ENCODE measurements around the gene WAS.
"Not testable (repeated sequence)": the region's sequence is repeated elsewhere in the genome, so short reads cannot be mapped to it uniquely, and the experiment has no call there.

WAS gene

DNA sequence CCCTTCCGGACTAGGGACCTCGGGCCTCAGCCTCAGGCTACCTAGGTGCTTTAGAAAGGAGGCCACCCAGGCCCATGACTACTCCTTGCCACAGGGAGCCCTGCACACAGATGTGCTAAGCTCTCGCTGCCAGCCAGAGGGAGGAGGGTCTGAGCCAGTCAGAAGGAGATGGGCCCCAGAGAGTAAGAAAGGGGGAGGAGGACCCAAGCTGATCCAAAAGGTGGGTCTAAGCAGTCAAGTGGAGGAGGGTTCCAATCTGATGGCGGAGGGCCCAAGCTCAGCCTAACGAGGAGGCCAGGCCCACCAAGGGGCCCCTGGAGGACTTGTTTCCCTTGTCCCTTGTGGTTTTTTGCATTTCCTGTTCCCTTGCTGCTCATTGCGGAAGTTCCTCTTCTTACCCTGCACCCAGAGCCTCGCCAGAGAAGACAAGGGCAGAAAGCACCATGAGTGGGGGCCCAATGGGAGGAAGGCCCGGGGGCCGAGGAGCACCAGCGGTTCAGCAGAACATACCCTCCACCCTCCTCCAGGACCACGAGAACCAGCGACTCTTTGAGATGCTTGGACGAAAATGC, at the start of gene WAS:
Gene WAS, plus strand, starts transcription at position 389 of the 572 bp plus-strand sequence. Its CDS starts 55 bp downstream, at position 444.
- Histone ChIP-seq H3K27me3 (ENCODE audit: control insufficient read depth, insufficient read depth, low read length) (no peaks in the 10 kb centered on the region), H3K4me1 (ENCODE audit: control insufficient read depth, low read depth, low read length) (no peaks in the 10 kb centered on the region), H3K27ac (ENCODE audit: low read length) (no peak within 1 kb of the TSS), H3K4me3 (ENCODE audit: low read length) (no peak within 1 kb of the TSS), H3K9ac (ENCODE audit: low read length) (no peak within 1 kb of the TSS), H3K36me3 (ENCODE audit: control insufficient read depth, low read depth, low read length) (no peaks in the 10 kb centered on the region), H3K9me3 (ENCODE audit: control insufficient read depth, low read depth, low read length) (peaks cover 12% of the 10 kb centered on the region)

DNA sequence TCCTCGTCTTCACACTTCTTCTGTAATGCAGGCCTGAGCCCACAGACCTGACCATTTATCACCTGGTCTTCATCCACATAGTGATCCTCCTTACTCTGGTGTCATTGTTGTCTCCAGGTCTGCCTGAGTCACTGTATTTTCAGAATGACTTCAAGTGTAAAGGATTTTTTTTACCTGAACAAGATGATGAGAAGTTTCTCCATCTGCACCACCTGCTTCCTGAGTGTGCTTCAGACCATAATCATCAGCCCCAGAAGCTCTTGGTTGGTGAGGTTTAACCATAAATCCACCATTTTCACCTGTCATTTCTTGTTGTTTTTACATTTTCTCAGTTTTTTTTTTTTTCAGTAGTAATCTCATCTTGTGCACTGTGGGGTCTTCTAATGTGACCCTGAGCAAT, 47.3 kb upstream of the WAS start:
- Histone ChIP-seq H3K36me3 (ENCODE audit: control insufficient read depth, low read depth, low read length) (no peaks in the 10 kb centered on the region), H3K4me3 (ENCODE audit: low read length) (no peak overlapping the region), H3K27me3 (ENCODE audit: control insufficient read depth, insufficient read depth, low read length) (no peaks in the 10 kb centered on the region), H3K4me1 (ENCODE audit: control insufficient read depth, low read depth, low read length) (no peaks in the 10 kb centered on the region), H3K9ac (ENCODE audit: low read length) (no peak overlapping the region), H3K9me3 (ENCODE audit: control insufficient read depth, low read depth, low read length) (peaks cover 4% of the 10 kb centered on the region), H3K27ac (ENCODE audit: low read length) (no peak overlapping the region)

DNA sequence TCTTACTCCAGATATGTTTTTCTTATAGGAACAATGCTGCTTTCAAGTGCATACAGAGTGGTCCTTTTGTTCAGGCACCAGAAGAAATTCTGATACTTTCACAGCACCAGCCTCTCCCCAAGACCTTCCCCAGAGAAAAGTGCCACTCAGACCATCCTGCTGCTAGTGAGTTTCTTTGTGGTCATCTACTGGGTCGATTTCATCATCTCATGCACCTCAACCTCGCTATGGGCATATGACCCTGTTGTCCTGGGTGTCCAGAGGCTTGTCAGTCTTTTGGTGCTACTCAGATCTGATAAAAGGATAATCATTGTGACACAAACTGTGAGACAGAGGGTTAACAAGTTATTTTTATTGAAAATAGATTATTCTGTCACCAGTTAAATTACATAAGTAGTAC, 46.8 kb upstream of the WAS start:
- H3K27ac ChIP-seq (ENCODE audit: low read length) = no peak overlapping the region
- no peaks in the 10 kb centered on the region for H3K36me3 ChIP-seq (ENCODE audit: control insufficient read depth, low read depth, low read length)
- no peaks in the 10 kb centered on the region for H3K4me1 ChIP-seq (ENCODE audit: control insufficient read depth, low read depth, low read length)
- no peaks in the 10 kb centered on the region for H3K27me3 ChIP-seq (ENCODE audit: control insufficient read depth, insufficient read depth, low read length)
- no peak overlapping the region for H3K9ac ChIP-seq (ENCODE audit: low read length)
- peaks cover 4% of the 10 kb centered on the region for H3K9me3 ChIP-seq (ENCODE audit: control insufficient read depth, low read depth, low read length)
- no peak overlapping the region for H3K4me3 ChIP-seq (ENCODE audit: low read length)

DNA sequence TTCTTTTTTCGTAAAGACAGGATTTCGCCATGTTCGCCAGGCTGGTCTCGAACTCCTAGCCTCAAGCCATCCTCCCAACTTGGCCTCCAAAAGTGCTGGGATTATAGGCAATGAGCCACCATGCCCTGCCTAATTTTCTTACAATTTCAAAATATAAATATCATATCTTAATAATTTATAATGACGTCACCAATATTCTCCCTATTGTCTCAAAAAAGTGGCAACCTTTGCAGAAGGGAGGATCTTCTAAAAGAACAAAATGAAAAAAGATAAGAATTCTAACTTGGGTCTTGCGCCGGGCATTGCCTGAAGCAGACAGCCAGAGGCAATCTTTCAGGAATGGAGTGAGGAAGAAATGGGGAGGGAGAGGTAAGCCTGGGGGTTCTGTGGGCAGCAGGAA, 37.9 kb upstream of the WAS start:
- H3K27me3 ChIP-seq (ENCODE audit: control insufficient read depth, insufficient read depth, low read length) = no peaks in the 10 kb centered on the region
- no peak overlapping the region for H3K4me3 ChIP-seq (ENCODE audit: low read length)
- no peaks in the 10 kb centered on the region for H3K36me3 ChIP-seq (ENCODE audit: control insufficient read depth, low read depth, low read length)
- H3K27ac ChIP-seq (ENCODE audit: low read length) = no peak overlapping the region
- H3K9me3 ChIP-seq (ENCODE audit: control insufficient read depth, low read depth, low read length) = peaks cover 12% of the 10 kb centered on the region
- H3K4me1 ChIP-seq (ENCODE audit: control insufficient read depth, low read depth, low read length) = peaks cover 5% of the 10 kb centered on the region
- H3K9ac ChIP-seq (ENCODE audit: low read length) = no peak overlapping the region

DNA sequence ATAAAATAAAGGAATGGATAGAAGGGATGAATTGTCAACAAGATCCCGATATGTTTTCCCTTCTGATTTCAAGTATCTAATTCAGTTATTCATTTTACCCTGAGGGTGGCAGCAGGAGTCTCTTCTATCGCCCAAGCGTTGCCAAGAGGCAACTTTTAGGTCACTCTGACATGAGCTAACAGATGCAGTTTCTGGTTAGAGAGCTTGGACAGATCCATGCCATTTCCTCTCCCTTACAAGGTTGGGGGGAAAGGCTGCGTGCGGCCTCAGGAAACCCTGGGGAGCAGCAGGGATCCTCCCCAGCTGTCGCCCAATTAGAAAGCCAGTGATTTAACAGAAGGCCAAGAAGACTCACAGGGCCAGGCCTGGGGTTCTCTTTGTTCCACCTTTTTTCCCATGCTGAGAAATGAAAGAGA, 35.3 kb upstream of the WAS start:
- Histone ChIP-seq H3K4me3 (ENCODE audit: low read length) (peak overlapping the region; percentile 31), H3K9me3 (ENCODE audit: control insufficient read depth, low read depth, low read length) (peaks cover 20% of the 10 kb centered on the region), H3K27me3 (ENCODE audit: control insufficient read depth, insufficient read depth, low read length) (no peaks in the 10 kb centered on the region), H3K4me1 (ENCODE audit: control insufficient read depth, low read depth, low read length) (peaks cover 5% of the 10 kb centered on the region), H3K27ac (ENCODE audit: low read length) (peak overlapping the region; percentile 53), H3K36me3 (ENCODE audit: control insufficient read depth, low read depth, low read length) (no peaks in the 10 kb centered on the region), H3K9ac (ENCODE audit: low read length) (no peak overlapping the region)

DNA sequence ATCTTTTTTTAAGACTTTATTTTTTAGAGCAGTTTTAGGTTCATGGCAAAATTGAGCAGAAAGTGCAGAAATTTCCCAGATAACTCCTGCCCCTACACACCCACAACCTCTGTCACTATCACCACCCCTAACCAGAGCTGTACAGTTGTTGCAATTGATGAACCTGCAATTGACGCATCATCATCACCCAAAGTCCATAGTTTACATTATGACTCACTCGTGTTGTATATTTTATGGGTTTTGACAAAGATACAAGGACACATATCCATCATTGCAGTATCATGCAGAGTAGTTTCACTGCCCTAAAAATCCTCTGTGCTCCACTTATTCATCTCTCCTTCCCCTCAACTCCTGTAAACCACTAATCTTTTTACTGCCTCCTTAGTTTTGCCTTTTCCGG, 34.5 kb upstream of the WAS start:
- peaks cover 5% of the 10 kb centered on the region for H3K4me1 ChIP-seq (ENCODE audit: control insufficient read depth, low read depth, low read length)
- no peaks in the 10 kb centered on the region for H3K36me3 ChIP-seq (ENCODE audit: control insufficient read depth, low read depth, low read length)
- H3K4me3 ChIP-seq (ENCODE audit: low read length) = no peak overlapping the region
- H3K27me3 ChIP-seq (ENCODE audit: control insufficient read depth, insufficient read depth, low read length) = no peaks in the 10 kb centered on the region
- peak overlapping the region; percentile 12 for H3K9ac ChIP-seq (ENCODE audit: low read length)
- no peak overlapping the region for H3K27ac ChIP-seq (ENCODE audit: low read length)
- H3K9me3 ChIP-seq (ENCODE audit: control insufficient read depth, low read depth, low read length) = peaks cover 16% of the 10 kb centered on the region

DNA sequence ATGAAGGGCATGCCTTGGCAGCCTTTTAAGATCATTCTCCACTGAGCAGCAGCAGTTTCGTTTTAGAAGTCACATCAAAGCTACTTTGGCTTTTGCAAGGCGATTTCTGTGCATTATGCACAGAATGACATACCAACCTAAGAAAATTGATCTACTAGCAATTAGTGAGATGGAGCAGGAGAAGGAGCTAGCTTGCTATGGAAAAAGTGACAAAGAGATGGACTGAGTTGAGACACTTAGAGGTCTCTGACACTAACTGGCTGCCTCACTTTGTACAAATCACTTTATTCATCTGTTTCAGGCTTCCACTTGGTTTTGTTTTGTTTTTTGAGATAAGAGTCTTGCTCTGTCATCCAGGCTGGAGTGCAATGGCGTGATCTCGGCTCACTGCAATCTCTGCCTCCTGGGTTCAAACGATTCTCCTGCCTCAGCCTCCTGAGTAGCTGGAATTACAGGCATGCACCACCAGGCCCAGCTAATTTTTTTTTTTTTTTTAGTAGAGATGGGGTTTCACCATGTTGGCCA, 31.5 kb upstream of the WAS start:
- not testable (repeated sequence) for H3K36me3 ChIP-seq (ENCODE audit: control insufficient read depth, low read depth, low read length); H3K27me3 ChIP-seq (ENCODE audit: control insufficient read depth, insufficient read depth, low read length); H3K27ac ChIP-seq (ENCODE audit: low read length); H3K9ac ChIP-seq (ENCODE audit: low read length); H3K4me1 ChIP-seq (ENCODE audit: control insufficient read depth, low read depth, low read length); H3K4me3 ChIP-seq (ENCODE audit: low read length)
- peaks cover 13% of the 10 kb centered on the region for H3K9me3 ChIP-seq (ENCODE audit: control insufficient read depth, low read depth, low read length)

DNA sequence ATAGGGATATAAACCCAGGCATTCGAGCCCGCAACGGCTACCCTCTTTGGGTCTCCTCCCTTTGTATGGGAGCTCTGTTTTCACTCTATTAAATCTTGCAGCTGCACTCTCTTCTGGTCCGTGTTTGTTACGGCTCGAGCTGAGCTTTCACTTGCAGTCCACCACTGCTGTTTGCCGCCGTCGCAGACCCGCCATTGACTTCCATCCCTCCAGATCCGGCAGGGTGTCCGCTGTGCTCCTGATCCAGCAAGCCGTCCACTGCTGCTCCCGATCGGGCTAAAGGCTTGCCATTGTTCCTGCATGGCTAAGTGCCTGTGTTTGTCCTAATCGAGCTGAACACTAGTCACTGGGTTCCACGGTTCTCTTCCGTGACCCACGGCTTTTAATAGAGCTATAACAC, 28.9 kb upstream of the WAS start:
- not testable (repeated sequence) for H3K27me3 ChIP-seq (ENCODE audit: control insufficient read depth, insufficient read depth, low read length); H3K9ac ChIP-seq (ENCODE audit: low read length); H3K4me1 ChIP-seq (ENCODE audit: control insufficient read depth, low read depth, low read length); H3K27ac ChIP-seq (ENCODE audit: low read length); H3K4me3 ChIP-seq (ENCODE audit: low read length); H3K9me3 ChIP-seq (ENCODE audit: control insufficient read depth, low read depth, low read length); H3K36me3 ChIP-seq (ENCODE audit: control insufficient read depth, low read depth, low read length)

DNA sequence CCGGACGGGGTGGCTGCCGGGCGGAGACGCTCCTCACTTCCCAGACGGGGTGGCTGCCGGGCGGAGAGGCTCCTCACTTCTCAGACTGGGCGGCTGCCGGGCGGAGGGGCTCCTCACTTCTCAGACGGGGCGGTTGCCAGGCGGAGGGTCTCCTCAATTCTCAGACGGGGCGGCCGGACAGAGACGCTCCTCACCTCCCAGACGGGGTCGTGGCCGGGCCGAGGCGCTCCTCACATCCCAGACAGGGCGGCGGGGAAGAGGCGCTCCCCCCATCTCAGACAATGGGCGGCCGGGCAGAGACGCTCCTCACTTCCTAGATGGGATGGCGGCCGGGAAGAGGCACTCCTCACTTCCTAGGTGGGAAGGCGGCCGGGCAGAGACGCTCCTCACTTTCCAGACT, 23.9 kb upstream of the WAS start:
- not testable (repeated sequence) for H3K27ac ChIP-seq (ENCODE audit: low read length); H3K36me3 ChIP-seq (ENCODE audit: control insufficient read depth, low read depth, low read length)

DNA sequence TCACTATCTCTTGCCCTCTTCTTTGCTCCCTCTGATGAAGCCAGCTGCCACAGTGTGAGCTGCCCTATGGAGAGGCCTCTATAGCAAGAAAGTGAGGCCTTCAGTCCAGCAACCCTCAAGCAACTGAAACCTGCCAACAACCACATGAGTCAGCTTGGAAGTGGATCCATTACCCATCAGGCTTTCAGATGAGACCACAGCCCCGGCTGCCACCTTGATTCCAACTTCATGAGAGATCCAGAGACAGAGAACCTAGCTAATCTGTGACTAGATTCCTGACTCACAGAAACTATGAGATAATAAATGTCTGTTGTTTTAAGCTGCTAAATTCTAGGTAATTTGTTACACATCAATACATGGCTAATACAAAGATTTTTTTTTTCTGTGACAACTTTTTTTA, 20.4 kb upstream of the WAS start:
- Histone ChIP-seq H3K4me3 (ENCODE audit: low read length) (no peak overlapping the region), H3K9ac (ENCODE audit: low read length) (no peak overlapping the region), H3K27me3 (ENCODE audit: control insufficient read depth, insufficient read depth, low read length) (no peaks in the 10 kb centered on the region), H3K9me3 (ENCODE audit: control insufficient read depth, low read depth, low read length) (peaks cover 3% of the 10 kb centered on the region), H3K27ac (ENCODE audit: low read length) (no peak overlapping the region), H3K4me1 (ENCODE audit: control insufficient read depth, low read depth, low read length) (no peaks in the 10 kb centered on the region), H3K36me3 (ENCODE audit: control insufficient read depth, low read depth, low read length) (no peaks in the 10 kb centered on the region)

More for the DNA sequence above, 23.9 kb upstream of the WAS start:
- not testable (repeated sequence) for H3K4me1 ChIP-seq (ENCODE audit: control insufficient read depth, low read depth, low read length); H3K9ac ChIP-seq (ENCODE audit: low read length); H3K4me3 ChIP-seq (ENCODE audit: low read length); H3K9me3 ChIP-seq (ENCODE audit: control insufficient read depth, low read depth, low read length); H3K27me3 ChIP-seq (ENCODE audit: control insufficient read depth, insufficient read depth, low read length)

DNA sequence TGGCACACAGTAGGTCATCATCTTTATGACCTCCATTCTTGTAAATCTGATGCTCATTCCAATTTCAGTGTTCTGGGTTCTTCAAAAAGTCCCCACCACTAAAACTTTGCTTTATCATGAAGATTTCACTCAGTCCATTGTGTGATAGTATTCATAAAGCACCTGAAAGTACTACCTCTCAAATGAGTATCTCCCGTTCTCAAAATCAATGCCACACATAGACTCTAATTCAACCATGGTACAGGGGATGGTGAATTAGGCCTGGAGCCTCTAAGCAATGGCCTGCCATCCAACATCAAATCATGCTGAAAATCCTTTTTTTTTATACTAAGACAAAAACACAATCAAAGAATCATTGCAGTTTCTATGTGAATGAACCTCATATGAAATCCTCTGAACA, 19.4 kb upstream of the WAS start:
- H3K36me3 ChIP-seq (ENCODE audit: control insufficient read depth, low read depth, low read length) = no peaks in the 10 kb centered on the region
- no peak overlapping the region for H3K9ac ChIP-seq (ENCODE audit: low read length)
- no peak overlapping the region for H3K4me3 ChIP-seq (ENCODE audit: low read length)
- no peaks in the 10 kb centered on the region for H3K4me1 ChIP-seq (ENCODE audit: control insufficient read depth, low read depth, low read length)
- no peaks in the 10 kb centered on the region for H3K27me3 ChIP-seq (ENCODE audit: control insufficient read depth, insufficient read depth, low read length)
- H3K9me3 ChIP-seq (ENCODE audit: control insufficient read depth, low read depth, low read length) = peaks cover 3% of the 10 kb centered on the region
- no peak overlapping the region for H3K27ac ChIP-seq (ENCODE audit: low read length)

DNA sequence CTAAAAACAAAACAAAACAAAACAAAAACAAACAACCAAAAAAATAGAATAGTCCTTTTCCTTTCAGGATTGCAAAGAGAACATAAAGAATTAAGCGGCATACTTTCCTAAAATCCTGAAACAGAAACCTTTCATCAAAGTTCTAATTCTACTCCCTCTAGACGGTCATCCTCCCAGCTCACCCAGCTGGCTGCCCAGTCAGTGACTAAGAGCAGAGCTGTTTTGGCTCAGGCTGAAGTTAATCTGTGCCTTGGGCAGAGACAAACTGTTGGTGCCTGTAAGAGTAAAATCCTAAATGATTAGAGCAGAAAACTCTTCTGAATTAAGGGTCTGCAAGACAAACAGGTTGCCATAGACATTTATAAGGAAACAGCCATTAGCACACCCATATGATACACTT, 17.6 kb upstream of the WAS start:
- Histone ChIP-seq H3K9ac (ENCODE audit: low read length) (no peak overlapping the region), H3K36me3 (ENCODE audit: control insufficient read depth, low read depth, low read length) (no peaks in the 10 kb centered on the region), H3K27me3 (ENCODE audit: control insufficient read depth, insufficient read depth, low read length) (no peaks in the 10 kb centered on the region), H3K4me1 (ENCODE audit: control insufficient read depth, low read depth, low read length) (no peaks in the 10 kb centered on the region), H3K4me3 (ENCODE audit: low read length) (no peak overlapping the region), H3K27ac (ENCODE audit: low read length) (no peak overlapping the region), H3K9me3 (ENCODE audit: control insufficient read depth, low read depth, low read length) (peaks cover 3% of the 10 kb centered on the region)
